Panc1 (cell line): ENCODE data around the gene CDKN1C.

Experiments used
- POLR2AphosphoS5 ChIP-seq: IDR thresholded peaks from 2 replicates; pipeline ENCODE4 v1.6.1; 2012; ENCODE audit warnings: mild to moderate bottlenecking, low read depth, low read length, moderate library complexity
- SIN3A ChIP-seq: IDR thresholded peaks from 2 replicates; pipeline ENCODE4 v1.6.1; 2012; ENCODE audit warnings: low read depth, mild to moderate bottlenecking, low read length, moderate library complexity, borderline replicate concordance; ENCODE audit not compliant: insufficient read depth
- TCF7L2 ChIP-seq: IDR thresholded peaks from 2 replicates; pipeline ENCODE4 v1.6.1; 2011; ENCODE audit warnings: mild to moderate bottlenecking, low read depth, low read length, inconsistent platforms
- TF ChIP-seq, protein P1 (sequence below): fragments of 450-650 bp; IDR thresholded peaks from 2 replicates; pipeline ENCODE4 v1.5.1; 2017; ENCODE audit warnings: mild to moderate bottlenecking
- TF ChIP-seq, protein P2 (sequence below), 2 experiments: IDR thresholded peaks; 2 replicates each; pipeline ENCODE4 v1.6.1; 2011 to 2012; ENCODE audit warnings: low read depth in 2 of 2, control low read depth in 1 of 2, low read length in 1 of 2, mild to moderate bottlenecking in 1 of 2, moderate library complexity in 1 of 2; ENCODE audit not compliant: insufficient read depth in 1 of 2

DNA sequence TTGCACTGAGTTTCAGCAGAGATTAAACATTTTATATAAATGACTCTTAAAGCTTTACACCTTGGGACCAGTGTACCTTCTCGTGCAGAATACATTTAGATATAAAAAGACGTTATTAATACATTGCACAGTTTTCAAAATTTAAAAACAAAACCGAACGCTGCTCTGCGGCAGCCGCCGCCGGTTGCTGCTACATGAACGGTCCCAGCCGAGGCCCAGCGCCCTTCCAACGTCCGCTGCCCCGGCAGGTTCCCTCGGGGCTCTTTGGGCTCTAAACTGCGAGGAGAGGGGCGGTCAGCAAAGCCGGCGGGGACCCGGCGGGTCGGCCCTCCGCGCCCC, 2.0 kb downstream of the CDKN1C start:
- TF ChIP-seq SIN3A (0 out of 2 replicates have a peak, but pooled peaks have one; percentile 20), POLR2AphosphoS5 (no peak), TCF7L2 (no peak)
- TF ChIP-seq, protein P1, sequence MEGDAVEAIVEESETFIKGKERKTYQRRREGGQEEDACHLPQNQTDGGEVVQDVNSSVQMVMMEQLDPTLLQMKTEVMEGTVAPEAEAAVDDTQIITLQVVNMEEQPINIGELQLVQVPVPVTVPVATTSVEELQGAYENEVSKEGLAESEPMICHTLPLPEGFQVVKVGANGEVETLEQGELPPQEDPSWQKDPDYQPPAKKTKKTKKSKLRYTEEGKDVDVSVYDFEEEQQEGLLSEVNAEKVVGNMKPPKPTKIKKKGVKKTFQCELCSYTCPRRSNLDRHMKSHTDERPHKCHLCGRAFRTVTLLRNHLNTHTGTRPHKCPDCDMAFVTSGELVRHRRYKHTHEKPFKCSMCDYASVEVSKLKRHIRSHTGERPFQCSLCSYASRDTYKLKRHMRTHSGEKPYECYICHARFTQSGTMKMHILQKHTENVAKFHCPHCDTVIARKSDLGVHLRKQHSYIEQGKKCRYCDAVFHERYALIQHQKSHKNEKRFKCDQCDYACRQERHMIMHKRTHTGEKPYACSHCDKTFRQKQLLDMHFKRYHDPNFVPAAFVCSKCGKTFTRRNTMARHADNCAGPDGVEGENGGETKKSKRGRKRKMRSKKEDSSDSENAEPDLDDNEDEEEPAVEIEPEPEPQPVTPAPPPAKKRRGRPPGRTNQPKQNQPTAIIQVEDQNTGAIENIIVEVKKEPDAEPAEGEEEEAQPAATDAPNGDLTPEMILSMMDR = no peak
- TF ChIP-seq, protein P2, sequence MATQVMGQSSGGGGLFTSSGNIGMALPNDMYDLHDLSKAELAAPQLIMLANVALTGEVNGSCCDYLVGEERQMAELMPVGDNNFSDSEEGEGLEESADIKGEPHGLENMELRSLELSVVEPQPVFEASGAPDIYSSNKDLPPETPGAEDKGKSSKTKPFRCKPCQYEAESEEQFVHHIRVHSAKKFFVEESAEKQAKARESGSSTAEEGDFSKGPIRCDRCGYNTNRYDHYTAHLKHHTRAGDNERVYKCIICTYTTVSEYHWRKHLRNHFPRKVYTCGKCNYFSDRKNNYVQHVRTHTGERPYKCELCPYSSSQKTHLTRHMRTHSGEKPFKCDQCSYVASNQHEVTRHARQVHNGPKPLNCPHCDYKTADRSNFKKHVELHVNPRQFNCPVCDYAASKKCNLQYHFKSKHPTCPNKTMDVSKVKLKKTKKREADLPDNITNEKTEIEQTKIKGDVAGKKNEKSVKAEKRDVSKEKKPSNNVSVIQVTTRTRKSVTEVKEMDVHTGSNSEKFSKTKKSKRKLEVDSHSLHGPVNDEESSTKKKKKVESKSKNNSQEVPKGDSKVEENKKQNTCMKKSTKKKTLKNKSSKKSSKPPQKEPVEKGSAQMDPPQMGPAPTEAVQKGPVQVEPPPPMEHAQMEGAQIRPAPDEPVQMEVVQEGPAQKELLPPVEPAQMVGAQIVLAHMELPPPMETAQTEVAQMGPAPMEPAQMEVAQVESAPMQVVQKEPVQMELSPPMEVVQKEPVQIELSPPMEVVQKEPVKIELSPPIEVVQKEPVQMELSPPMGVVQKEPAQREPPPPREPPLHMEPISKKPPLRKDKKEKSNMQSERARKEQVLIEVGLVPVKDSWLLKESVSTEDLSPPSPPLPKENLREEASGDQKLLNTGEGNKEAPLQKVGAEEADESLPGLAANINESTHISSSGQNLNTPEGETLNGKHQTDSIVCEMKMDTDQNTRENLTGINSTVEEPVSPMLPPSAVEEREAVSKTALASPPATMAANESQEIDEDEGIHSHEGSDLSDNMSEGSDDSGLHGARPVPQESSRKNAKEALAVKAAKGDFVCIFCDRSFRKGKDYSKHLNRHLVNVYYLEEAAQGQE (IDR thresholded peaks at IDR 0.05; ENCODE audit: insufficient read depth in 1 of 2, low read depth in 2 of 2, low read length in 1 of 2) = no peak
